ENCODE results near the gene MYRF. TPM values are rescaled to one million over a fixed set of nuclear protein-coding genes. Genes with fewer than 3 reads are reported as not detected.
A peak's percentile ranks its signal among the peaks of the same experiment; 100 is the strongest.

MYRF gene
- polyA plus RNA-seq, 3 donors: 16.9 to 19.2 (median 18.0) TPM

- DNase-seq (ENCODE audit: low read depth in 3 of 3, low spot score in 2 of 3): peak; percentile 90 to 95 (median 91)
Measured at GRCh38 chr11:61792310-61793082, 40.1 kb downstream of the MYRF start, which contains the start of the genes FEN1 and TMEM258. Gene FEN1, plus strand, starts transcription at chr11:61792911. Its CDS starts 2,451 bp downstream, at chr11:61795362. Gene TMEM258, minus strand, starts transcription at chr11:61792599. Its CDS starts 41 bp downstream, at chr11:61792558.

DNA sequence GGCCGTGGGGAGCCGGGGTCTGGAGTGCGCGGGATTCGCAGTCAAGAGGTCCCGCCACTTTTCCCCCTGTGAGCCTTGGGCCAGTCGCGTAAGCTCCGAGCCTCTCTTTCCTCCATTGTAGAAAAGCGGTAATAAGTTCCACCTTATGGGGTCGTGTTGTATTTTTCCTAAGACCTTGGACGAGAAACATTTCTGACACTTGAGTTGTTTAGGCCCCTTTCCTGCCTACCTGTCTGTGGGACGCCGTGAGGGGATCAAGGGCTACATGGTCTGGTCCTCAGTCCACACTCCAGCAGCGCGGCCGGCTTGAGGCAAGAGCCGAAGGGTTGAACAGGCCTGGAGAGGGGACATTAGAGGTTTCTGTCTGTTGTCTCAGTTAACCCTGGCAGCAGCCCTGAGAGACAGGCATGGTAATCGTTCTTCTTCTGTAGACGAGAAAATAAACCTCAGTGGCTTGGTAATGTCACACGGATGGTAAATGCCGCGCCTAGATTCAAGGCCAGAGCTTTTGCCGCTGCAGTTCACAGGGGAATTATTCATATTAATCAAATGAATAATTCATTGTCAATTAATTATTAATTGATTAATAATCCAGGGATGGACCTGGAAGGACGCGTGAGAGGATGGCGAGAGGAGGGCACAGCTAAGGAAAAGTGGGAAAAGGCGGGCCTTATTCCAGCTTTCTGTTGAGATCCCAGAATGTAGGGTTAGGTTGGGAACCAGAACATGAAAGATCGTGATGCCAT lies 40.8 kb downstream of the MYRF start:
- DNase-seq (ENCODE audit: low read depth in 3 of 3, low spot score in 2 of 3): no peak

- no peak for DNase-seq (ENCODE audit: low read depth in 3 of 3, low spot score in 2 of 3)
Measured at GRCh38 chr11:61793829-61794204, 41.4 kb downstream of the MYRF start.

DNA sequence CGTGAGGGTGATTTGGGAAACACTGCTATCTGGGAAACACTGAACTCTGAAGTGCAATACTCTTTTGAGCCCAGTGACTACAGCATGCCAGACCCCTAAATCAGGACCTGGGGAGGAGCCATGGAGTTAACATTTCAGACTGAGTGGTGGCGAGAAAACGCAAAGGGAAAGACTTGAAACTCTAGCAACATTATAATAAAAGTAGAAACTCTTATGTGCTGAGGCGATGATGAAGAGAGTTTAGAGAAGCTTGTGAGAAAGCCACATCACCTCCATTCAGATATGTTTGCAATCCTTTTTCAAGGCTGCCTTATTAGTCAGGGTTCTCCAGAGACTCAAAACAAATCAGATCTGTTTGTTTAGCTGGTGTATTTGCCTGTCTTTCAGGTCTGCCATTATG lies 42.1 kb downstream of the MYRF start:
- no peak for DNase-seq (ENCODE audit: low read depth in 3 of 3, low spot score in 2 of 3)

DNA sequence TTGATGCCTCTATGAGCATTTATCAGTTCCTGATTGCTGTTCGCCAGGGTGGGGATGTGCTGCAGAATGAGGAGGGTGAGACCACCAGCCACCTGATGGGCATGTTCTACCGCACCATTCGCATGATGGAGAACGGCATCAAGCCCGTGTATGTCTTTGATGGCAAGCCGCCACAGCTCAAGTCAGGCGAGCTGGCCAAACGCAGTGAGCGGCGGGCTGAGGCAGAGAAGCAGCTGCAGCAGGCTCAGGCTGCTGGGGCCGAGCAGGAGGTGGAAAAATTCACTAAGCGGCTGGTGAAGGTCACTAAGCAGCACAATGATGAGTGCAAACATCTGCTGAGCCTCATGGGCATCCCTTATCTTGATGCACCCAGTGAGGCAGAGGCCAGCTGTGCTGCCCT lies 43.0 kb downstream of the MYRF start:
- no peak for DNase-seq (ENCODE audit: low read depth in 3 of 3, low spot score in 2 of 3)

GRCh38 chr11:61795876-61796526 lies 43.6 kb downstream of the MYRF start:
- DNase-seq (ENCODE audit: low read depth in 3 of 3, low spot score in 2 of 3): no peak

GRCh38 chr11:61797263-61797944 lies 45.0 kb downstream of the MYRF start:
- DNase-seq (ENCODE audit: low read depth in 3 of 3, low spot score in 2 of 3): peak in 2 of 3 donors; percentile 78 to 80

DNA sequence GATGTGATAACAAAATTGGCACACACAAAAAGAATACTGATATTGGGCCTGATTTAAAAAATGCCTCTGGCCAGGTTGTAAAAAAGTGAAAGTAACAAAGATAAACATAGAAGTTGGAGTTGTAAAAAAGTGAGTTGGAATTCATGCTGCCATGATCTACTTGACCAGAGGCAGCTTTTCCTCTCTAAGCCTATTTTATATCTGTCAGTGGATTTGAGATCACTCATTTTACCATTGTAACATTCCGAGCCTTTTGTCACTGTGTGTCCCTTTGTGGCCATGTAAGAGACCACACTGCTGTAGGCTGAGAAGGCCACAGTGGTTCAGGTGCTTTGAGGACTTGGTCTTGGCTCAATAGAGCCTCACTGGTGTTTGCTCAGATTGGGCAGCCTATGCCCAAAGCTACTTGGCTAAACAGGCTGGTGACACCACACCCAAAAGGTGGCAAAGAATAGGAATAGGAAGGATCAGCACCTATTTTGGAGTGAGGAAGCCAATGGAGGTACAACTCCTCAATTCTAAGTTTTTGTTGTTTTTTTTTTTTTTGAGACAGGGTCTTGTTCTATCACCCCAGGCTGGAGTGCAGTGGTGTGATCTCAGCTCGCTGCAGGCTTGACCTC lies 47.3 kb downstream of the MYRF start:
- DNase-seq (ENCODE audit: low read depth in 3 of 3, low spot score in 2 of 3): no peak

DNA sequence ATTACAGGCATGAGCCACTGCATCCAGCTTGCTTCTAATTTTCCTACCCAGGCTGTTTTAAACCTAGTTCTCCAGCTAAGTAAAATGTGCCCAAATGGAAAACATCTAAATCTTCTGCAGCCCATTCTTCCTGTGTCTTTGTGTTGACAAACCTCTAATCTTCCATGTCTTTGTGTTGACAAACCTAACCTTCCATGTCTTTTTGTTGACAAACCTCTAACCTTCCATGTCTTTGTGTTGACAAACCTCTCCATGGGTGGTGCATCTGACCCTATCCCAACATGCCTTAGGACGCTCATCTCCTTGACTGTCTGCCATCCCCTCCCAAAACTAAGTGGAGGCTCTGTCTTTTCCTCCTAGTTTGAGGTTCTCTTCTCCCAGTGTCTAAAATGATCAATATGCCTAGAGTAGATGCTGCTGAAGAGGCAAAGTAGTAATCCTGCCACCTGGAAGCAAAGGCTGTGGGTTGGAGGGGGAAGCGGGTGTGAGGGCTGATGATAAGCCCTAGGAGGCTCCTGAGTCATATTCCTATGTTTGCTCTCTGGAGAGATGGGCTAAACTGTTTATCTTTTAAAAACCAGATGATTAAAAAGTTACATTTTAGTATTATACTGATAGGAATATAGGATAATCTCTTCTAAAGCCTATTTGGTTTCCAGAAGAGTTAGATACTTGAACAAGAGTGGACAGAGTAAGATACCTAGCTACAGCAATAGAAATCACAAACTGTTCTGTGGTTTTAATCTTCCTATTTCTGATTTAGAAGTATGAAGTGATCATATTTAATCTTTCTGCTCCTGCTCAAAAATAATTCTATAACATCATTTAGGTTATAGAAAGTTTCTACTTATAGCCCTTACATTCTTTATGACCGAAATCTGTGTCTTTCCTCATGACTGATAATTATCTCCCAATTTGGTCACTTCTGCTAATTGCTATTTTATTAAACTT lies 48.2 kb downstream of the MYRF start:
- DNase-seq (ENCODE audit: low read depth in 3 of 3, low spot score in 2 of 3): no peak

- DNase-seq (ENCODE audit: low read depth in 3 of 3, low spot score in 2 of 3): no peak
Measured at GRCh38 chr11:61802605-61803004, 50.2 kb downstream of the MYRF start.

- no peak for DNase-seq (ENCODE audit: low read depth in 3 of 3, low spot score in 2 of 3)
Measured at GRCh38 chr11:61803889-61804647, 51.6 kb downstream of the MYRF start.

DNA sequence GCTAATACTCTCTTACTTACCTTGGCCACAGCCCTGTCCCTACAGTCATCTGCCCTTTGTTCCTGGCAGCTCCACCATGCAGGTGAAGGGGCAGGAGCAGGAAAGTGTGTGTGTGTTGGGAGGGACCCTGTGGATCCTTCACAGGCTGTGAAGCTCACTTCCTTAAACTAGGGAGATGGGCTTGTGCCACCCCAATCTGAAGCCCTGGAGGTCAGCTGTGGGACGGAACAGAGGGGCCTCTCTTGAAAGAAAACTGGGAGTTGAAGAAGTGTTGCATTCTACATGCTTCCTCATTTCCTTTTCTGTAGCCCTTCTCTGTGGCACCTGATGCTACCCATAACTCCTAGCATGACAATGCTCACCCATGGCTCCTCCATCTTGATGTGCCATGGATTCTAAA lies 52.7 kb downstream of the MYRF start:
- no peak for DNase-seq (ENCODE audit: low read depth in 3 of 3, low spot score in 2 of 3)

DNA sequence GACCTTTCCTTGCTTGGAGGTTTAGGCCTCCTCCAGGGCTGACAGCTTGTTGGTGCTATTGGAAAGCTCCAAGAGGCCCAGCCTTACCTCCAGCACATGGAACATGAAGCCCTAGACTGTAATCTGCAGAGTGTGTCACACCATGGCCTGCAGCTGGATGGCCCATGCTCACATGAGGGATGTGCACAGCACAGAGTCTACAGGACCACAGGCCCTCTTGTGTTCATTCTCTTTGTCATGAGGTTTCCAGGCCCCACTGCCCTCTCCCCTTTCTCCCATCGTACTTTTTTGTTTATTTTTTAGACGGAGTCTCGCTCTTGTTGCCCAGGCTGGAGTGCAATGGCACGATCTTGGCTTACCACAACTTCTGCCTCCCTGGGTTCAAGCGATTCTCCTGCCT lies 54.3 kb downstream of the MYRF start:
- DNase-seq (ENCODE audit: low read depth in 3 of 3, low spot score in 2 of 3): no peak

DNA sequence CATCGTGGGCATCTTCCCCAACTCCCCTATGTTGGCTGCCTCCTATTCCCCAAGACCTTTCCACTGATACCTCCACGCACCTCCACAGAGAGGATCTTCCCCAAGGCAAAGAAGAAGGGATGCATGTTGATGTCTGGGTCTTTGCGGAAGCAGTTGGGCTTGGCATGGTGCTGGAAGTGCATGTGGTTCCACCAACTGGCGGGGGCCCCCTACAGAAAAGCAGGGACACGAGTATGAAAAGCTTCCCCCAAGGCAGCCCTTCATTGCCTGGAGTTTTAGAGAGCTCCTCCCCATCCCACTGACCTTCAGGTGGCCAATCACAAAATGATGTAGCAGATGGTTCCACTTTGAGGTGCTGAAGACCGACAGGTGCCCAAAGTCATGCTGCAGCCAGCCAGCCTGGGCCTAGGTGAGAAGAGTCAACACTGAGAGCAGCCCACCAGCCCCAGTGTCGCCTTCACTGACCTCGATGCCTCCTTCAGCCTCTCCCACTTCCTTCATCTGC lies 58.3 kb downstream of the MYRF start:
- DNase-seq (ENCODE audit: low read depth in 3 of 3, low spot score in 2 of 3): no peak

GRCh38 chr11:61811831-61812230 lies 59.4 kb downstream of the MYRF start:
- DNase-seq (ENCODE audit: low read depth in 3 of 3, low spot score in 2 of 3): no peak

DNA sequence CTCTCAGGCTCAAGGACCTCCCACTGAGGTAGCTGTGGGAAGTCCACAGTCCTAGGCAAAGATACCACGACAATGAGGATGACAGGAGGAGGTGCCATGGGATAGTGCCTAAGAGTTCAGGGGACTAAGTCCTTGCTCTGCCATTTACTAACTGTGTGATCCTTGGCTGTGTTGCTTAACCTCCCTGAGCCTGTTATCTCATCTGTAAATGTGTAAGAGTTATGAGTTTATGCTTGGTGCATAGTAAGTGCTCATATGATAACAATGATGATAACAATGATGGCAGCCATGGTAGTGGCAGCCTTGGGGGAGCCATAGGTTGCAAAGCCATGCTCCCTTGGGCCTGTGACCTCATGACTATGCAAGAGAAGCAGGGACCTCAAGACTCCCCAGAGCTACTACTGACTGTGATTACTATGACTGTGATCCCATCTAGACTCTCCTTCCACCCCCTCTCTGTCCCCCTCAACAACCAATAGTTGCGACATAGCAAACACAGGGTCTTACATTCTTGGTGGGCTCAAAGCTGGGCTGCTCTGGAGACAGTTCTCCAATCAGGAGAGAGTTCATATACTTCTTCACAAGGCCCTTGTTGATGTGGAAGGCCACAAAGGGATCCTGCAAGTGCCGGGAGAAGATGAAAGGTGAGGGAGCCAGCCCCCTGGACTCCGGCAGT lies 60.4 kb downstream of the MYRF start:
- no peak for DNase-seq (ENCODE audit: low read depth in 3 of 3, low spot score in 2 of 3)

DNA sequence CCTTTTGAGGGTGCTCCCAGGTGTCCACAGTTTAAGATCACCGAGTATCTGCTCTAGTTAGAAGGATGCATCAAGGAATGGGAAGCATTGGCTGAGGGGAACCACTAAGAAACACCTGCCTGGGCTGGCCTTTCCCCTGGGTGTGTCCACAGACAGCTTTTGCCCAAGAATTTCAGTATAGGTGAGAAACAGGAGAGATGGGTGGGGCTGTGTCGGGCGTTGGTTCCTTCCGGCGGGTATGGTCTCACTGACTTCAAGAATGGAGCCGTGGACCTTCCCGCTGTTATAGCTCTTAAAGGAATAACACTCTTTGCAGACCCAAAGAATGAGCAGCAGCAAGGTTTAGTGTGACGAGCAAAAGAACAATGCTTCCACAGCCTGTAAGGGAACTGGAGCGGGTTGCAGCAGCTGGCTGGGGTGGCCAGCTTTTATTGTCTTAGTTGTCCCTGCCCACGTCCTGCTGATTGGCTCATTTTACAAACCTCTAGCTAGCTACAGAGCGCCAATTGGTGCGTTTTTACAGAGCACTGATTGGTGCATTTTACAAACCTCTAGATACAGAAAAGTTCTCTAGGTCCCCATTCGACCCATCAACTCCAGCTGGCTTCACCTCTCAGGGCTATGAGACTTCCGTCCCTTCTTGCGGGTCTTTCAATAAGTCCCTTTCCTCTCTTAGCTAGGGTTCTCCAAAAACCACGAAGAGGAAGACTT lies 62.0 kb downstream of the MYRF start:
- no peak for DNase-seq (ENCODE audit: low read depth in 3 of 3, low spot score in 2 of 3)
